HG02763 (cell line): Measurements from ENCODE around the gene PLET1.

Experiments
- ATAC-seq: cut with Tn5 transposase; IDR thresholded peaks from one replicate; pipeline ENCODE4 v1.9.1; 2021; ENCODE audit warnings: mild to moderate bottlenecking, moderate library complexity; ENCODE audit not compliant: unreplicated experiment

PLET1 gene

GRCh38 chr11:112248201-112248600, 12.5 kb downstream of the PLET1 start:
- no peak for ATAC-seq

GRCh38 chr11:112247201-112247600, 13.5 kb downstream of the PLET1 start:
- ATAC-seq, result no peak

- ATAC-seq, result no peak
Observed at GRCh38 chr11:112241486-112241885, 19.2 kb downstream of the PLET1 start.

- no peak for ATAC-seq
Observed at GRCh38 chr11:112238041-112238440, 22.6 kb downstream of the PLET1 start.

- no peak for ATAC-seq
Observed at GRCh38 chr11:112237451-112237850, 23.2 kb downstream of the PLET1 start.

- no peak for ATAC-seq
Observed at GRCh38 chr11:112235750-112236390, 24.8 kb downstream of the PLET1 start.

- ATAC-seq, result no peak
Observed at GRCh38 chr11:112231952-112232351, 28.7 kb downstream of the PLET1 start.

GRCh38 chr11:112229746-112230433, 30.8 kb downstream of the PLET1 start:
- no peak for ATAC-seq

GRCh38 chr11:112229159-112229558, 31.5 kb downstream of the PLET1 start:
- ATAC-seq, result no peak

GRCh38 chr11:112228706-112229105, 32.0 kb downstream of the PLET1 start:
- ATAC-seq, result no peak

- no peak for ATAC-seq
Observed at GRCh38 chr11:112227471-112227870, 33.2 kb downstream of the PLET1 start.

GRCh38 chr11:112226831-112227401, 33.7 kb downstream of the PLET1 start:
- ATAC-seq, result peak; percentile 36

- peak; percentile 97 for ATAC-seq
Observed at GRCh38 chr11:112226062-112226830, 34.4 kb downstream of the PLET1 start, which contains the start of gene PTS. Gene PTS, plus strand, starts transcription at chr11:112226428. Its CDS starts 16 bp downstream, at chr11:112226444.

- no peak for ATAC-seq
Observed at GRCh38 chr11:112225753-112226061, 35.0 kb downstream of the PLET1 start.

- ATAC-seq, result no peak
Observed at GRCh38 chr11:112223754-112224532, 36.7 kb downstream of the PLET1 start.

- ATAC-seq, result no peak
Observed at GRCh38 chr11:112223121-112223520, 37.5 kb downstream of the PLET1 start.

GRCh38 chr11:112222303-112222702, 38.4 kb downstream of the PLET1 start:
- no peak for ATAC-seq

GRCh38 chr11:112221274-112221835, 39.3 kb downstream of the PLET1 start:
- ATAC-seq, result no peak

GRCh38 chr11:112219476-112220232, 41.0 kb downstream of the PLET1 start:
- ATAC-seq, result peak; percentile 96
